ENCODE data around the gene IL31RA.
A peak's percentile ranks its signal among the peaks of the same experiment; 100 is the strongest.
"Not testable (repeated sequence)": the region's sequence is repeated elsewhere in the genome, so short reads cannot be mapped to it uniquely, and the experiment has no call there.

Gene IL31RA

GRCh38 chr5:55927861-55928655 lies 76.9 kb downstream of the IL31RA start:
- DNase-seq = no peak

- no peak for DNase-seq
Measured at GRCh38 chr5:55929020-55929799, 78.1 kb downstream of the IL31RA start.

- DNase-seq = no peak
Measured at GRCh38 chr5:55932700-55933099, 81.5 kb downstream of the IL31RA start.

- no peak for DNase-seq
Measured at GRCh38 chr5:55933377-55934114, 82.4 kb downstream of the IL31RA start.

- no peak for DNase-seq
Measured at GRCh38 chr5:55934115-55934613, 83.0 kb downstream of the IL31RA start.

GRCh38 chr5:55934720-55935119 lies 83.6 kb downstream of the IL31RA start:
- no peak for DNase-seq

GRCh38 chr5:55935371-55935770 lies 84.2 kb downstream of the IL31RA start:
- no peak for DNase-seq

- DNase-seq = peak; percentile 62
Measured at GRCh38 chr5:55936100-55936693, 85.0 kb downstream of the IL31RA start.

- not testable (repeated sequence) for DNase-seq
Measured at GRCh38 chr5:55937598-55937997, 86.4 kb downstream of the IL31RA start.

GRCh38 chr5:55941154-55941553 lies 90.0 kb downstream of the IL31RA start:
- not testable (repeated sequence) for DNase-seq

- no peak for DNase-seq
Measured at GRCh38 chr5:55959208-55959607, 108.1 kb downstream of the IL31RA start.

- no peak for DNase-seq
Measured at GRCh38 chr5:55960779-55961178, 109.6 kb downstream of the IL31RA start.

GRCh38 chr5:55965525-55965924 lies 114.4 kb downstream of the IL31RA start:
- DNase-seq = no peak

GRCh38 chr5:55966284-55966683 lies 115.1 kb downstream of the IL31RA start:
- no peak for DNase-seq

GRCh38 chr5:55969956-55970355 lies 118.8 kb downstream of the IL31RA start:
- DNase-seq = no peak
